ENCODE data around the gene MAP7D2.

The MAP7D2 gene

DNA sequence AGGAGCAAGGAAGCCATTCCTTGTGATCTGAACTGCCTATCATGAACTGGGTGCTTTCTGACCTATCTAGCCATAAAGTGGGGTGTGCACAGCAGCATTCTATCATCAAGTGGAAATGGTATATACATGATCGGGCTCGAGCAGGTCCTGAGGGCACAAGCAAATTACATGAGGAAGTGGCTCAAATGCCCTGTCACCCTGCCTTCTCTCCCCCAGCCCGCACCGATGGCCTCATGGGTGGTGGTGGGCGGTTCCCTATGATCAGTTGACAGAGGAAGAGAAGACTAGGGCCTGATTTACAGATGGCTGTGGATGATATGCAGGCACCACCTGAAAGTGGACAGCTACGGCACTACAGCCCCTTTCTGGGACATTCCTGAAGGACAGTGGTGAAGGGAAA, 79.5 kb downstream of the MAP7D2 start:
- DNase-seq: no peak

DNA sequence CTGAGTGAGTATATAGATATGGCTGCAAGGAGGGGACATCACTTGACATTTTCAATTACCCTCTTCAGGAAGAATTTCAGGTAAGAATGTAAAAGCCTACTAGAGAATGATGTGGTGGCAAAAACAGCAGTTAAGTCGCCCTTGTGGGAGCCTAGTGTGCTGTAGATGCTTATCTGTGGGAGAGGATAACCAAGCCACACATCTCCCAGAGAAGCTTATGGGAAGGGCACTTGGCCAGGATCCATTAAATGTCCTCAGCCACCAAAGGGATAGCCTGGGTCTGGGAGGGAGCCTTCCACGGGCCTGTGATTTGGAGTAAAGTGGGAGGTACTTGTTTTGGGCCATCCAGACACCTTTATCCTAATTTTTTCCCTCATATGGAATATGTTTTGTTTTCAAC, 84.5 kb downstream of the MAP7D2 start:
- peak; percentile 0 for DNase-seq

DNA sequence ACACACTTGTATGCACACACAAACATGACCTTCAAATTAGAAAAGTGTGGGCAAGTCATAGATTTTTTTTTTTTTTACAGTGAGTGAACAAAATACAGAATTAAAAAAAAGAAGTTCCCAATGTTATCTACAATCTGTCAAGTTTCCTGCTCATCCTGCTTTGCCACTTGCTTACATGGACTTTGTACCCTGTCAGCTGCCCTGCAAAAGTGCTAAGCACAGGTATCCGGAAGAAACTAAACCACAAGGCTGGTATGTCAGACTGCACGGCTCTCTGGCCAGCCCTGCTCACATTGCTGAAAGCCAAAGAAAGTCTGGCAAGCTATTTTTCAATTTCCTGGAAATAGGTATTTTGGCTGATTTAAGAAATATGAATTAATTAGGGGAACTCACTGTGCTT, 87.0 kb downstream of the MAP7D2 start:
- DNase-seq: peak; percentile 89

DNA sequence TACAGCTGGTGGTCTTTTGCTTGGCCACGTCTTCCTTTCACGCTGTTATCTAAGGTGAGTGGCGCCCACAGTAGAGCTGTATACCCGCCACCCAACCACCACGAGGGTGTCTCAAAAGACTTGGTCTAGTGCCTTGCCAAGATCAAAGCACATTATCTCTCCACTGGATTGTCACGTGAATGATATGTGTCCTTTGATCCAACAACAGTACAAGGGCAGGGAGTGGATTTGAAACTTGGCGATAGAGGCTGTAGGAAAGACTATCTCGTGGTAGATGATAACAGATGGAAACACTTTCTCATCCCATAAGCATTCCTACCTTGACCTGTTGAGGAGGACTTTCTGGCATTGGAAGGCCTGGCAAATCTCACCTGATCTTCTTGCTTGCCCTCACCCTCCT, 88.1 kb downstream of the MAP7D2 start:
- DNase-seq: no peak

DNA sequence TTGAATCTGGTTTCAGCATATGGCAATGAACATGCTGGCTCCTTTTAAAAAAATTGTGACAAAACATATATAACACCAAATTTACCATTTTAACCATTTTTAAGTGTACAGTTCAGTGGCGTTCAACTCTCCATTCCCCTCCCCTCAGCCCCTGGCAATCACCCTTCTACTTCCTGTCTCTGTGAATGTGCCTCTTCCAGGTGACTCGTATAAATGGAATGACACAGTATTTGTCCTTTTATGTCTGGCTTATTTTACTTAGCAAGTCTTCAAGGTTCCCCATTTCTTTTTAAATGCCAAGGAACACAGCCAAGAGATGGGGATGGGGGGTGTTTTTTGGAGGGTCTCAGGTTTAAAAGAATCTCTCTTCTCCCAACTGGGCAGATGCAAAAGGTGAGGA, 90.4 kb downstream of the MAP7D2 start:
- no peak for DNase-seq

DNA sequence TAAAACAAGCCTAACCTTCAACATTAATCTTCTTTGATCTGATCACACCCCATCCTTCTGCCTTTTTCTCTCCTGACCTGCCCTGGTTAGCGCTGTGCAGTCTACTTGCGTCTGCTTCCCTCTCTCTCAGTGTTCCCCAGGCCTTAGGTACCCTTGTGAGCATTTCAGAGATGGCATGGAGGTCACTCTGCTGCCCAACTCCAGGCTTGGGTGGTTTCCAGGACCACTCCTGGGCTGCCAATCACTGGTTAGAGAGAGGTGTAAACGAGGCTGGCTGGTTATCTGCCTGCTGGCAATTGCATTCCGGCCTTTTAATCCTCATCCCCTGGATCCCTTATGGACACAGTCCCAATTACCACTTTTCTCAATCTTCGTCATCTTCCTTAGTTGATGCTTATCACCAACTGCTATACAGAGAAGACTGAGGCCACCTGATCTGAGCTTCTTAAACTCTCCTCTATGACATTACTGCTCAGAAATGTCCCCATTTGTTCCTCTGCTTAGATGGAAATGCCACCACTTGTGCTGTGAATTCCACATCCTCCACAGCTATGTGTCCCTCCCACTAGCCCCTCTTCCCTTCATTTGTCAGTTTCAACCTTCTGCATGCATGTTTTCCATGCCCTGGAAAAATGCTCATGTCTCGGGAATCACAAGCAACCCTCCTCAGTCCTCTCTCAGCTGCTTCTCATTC, 96.9 kb downstream of the MAP7D2 start:
- DNase-seq: no peak

DNA sequence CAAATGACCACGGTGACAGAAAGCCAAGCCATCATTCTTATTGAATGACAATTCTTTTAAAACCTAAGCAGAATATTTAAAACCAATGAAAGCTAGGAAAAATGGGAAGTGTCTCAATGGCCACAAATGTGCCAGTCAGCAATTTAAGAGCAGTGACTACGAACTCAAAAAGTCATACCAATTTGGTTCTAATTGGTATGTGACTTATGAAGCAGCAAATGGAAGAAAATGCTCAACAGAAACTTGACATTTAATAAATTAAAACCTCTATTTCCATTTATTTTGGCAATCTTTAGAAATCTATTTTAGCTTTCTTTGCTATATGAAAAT, 100.1 kb downstream of the MAP7D2 start:
- DNase-seq: no peak

DNA sequence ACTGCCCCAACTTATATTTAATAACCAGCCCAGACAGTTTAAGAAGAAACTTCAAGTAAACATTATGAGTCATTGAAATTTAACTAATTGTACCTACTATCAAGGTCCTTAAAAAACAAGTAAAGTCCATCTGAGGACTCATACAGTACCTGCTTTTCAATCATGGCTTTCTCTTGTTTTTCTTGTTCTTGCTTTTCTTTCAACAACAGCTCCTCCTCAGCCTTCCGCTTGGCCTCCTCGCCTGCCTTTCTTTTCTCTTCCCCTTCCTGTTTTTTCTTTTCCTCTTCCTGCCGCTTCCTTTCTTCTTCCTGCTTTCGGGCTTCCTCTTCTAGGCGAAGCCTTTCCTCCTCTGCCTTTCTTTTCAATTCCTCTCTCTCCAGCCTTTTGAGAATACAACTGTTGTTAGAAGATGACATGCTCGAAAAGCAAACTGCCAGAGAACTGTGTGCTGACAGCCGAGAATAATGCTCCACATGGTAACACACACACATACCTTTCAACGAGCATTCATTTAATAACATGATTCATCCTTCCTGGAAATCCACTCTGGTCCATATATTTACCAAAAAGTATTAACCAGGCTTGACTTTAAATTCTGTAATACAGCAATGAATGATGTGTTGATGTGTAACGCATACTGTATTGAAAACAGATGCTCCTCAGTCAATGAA, 100.6 kb downstream of the MAP7D2 start:
- DNase-seq: no peak

DNA sequence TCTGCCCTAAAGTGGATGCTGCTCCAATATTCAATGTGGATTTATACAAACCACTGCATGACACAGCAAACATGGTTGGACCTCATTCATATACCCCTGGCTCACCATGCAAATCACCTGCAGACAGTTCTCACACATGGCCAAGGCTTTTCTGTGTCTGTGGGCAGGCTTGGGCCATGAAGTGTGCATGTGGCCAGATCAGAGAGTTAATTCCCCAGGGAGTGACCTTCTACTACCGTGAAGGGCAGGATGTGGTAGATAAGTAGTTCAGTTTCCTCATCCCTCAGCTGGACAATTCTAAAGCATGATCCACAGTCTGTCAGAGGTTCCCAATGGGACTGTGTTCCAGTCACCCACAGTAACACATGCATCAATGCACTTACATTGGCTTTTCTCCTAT, 101.3 kb downstream of the MAP7D2 start:
- no peak for DNase-seq

DNA sequence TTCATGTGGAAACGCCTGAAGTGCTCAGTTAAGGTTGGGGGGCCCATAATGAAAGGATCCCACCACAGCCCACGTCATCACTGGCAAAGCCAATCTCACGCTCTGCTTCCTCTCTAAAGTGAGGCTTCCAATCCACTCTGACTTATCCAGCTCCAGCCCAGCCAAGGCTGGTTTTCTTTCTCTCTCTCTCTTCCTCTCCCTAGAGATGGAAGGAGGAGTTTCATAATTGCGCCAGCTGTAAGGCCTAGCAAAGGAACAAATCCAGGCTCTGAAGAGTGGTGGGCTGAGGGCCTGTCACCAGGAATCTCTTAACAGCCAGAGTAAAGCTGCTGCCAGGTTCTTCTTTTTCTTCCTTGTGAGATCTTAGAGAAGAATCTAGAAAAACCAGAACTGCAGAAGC, 105.1 kb downstream of the MAP7D2 start:
- no peak for DNase-seq

DNA sequence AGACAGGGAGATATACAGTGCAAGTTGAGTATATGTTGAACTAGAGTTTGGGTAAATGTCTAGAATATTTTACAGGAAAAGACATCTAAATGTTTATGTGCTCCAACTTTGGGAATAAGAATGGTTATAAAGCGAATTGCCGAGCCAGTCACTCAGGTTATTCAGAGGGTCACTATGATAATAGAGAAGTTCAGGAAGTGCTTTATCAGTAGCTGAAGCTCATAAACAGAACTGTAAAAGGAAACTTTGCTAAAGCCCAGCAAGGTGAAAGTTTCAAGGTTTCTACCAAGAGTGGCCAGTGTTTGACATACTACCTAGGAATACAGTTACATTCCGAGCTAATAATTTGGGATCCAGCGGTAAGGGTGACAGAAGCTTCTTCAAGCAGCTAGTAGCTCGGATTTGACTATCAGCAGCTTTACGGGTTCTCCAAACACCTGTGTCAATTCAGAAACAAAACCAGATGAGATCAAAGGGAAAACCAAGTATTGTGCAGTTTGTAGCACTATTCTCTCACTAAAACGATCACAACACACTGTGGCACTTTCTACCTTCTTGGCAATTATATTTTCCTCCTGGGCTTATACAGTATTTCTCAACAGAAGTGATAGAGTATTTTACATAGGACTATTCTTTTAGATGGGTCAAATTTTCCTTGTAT, 108.6 kb downstream of the MAP7D2 start:
- DNase-seq: no peak

DNA sequence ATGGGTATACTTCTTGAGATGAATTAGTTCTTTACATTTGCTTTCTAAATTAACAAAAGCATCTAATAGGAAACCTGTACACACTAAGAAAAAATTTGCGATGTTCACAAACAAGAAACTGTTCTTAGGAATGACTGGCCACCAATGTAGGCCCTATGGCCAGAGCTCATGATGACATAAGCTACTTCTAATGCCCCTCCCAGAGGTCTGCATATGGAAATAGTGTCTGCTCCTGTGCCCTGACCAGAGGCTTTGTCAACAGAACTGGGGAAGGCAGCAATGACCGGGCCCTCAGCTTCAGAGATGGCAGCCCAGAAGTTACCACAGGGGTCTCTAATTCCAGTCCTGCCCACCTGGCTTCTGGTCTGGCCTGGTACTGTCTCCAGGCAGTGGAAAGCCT, 110.8 kb downstream of the MAP7D2 start:
- DNase-seq: no peak

DNA sequence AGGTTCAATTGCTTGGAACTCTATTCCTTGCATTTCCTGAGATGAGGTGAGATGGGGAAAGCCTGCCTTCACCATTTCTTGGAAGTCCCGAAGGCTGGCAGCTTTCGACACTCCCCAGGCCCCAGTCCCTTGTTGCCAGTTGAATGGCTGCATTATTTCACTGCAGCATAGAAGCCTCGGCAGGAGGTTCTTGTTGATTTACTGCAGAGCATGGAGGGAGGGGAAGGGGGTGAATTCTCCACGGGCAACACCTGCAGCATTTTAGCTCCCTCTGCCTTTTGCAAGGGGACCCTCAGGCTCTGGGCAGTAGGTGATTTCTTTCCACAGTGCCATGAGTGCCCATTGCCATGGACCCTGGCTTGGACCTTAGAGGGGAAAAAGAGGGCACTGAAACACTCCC, 115.1 kb downstream of the MAP7D2 start:
- DNase-seq: no peak

DNA sequence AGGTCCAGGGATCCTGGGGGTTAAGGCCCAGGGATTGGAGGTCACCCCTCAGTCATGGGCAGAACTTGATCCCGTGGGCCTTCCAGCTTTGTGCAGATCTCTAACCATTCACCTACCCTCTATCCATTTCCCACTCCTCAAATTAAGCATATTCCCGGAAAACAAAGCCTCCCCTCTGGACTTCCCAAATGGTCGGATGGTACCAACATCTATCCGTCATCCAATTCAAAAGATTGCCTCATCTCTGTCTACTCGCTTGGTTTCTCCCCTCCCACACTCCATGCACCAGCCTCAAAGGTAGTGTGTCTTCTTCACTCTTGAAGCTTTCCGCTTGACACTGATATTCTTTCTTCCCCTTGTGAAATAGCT, 125.4 kb downstream of the MAP7D2 start:
- no peak for DNase-seq

DNA sequence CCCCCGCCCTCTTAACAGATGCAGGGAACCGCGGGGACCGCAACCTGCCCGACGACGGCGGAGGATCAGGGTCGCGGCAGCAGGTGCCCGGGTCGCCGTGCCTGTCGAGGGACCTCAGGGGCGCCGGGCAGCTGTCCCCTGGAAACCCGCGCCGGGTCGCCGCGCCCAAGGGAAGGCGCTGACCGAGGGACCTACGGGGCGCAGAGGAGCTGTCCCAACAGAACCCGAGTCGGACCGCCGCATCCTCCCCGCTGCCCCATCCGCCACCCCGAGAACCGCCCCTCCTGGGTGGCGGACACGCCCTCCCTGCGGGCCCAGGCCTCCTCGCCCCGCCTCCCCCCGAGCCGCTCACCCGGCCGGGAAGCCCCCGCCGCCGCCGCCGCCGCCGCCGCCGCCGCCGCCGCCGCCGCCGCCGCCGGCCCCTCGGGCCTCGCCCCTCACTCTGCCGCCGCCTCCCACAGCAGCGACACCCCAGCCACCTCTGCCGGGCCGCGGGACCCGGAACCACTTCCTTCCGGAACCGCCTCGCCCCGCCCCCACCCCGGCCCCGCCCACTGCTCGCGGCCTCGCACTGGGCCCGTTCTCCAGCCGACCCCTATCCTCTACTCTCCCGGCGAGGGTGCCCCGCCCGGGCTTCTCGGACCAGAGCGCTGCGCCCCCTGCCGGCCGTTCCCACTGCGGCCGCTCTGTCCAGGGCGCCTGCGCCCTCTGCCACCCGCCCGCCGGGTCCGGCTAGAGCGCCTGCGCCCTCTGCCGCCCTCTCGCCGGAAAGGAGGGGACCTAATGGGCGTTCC, 126.0 kb downstream of the MAP7D2 start, which contains the start of gene BCLAF3:
Gene BCLAF3 (minus strand): TSS at position 506 of the 794 bp plus-strand sequence. CDS start 20,797 bp downstream, outside the sequence.
- DNase-seq: peak; percentile 67

DNA sequence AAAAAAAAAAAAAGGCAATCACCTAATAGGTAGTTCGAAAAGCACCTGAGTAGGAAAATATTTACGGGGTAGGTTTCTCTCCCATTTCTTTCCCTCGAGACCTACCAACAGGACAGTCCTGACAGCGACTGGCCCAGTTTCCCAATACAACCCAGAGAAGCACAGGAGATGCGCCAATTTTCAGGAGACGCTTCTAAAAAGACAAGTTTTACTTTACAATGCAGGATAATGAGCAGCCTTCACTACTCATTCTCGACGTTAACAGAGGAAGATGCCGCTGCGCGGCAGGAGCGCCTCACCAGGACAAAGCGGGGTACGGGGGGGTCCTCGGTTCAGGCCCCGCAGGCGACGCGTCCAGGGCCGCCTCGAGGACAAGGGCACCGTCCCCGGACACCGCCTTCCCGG, 126.6 kb downstream of the MAP7D2 start:
- no peak for DNase-seq

DNA sequence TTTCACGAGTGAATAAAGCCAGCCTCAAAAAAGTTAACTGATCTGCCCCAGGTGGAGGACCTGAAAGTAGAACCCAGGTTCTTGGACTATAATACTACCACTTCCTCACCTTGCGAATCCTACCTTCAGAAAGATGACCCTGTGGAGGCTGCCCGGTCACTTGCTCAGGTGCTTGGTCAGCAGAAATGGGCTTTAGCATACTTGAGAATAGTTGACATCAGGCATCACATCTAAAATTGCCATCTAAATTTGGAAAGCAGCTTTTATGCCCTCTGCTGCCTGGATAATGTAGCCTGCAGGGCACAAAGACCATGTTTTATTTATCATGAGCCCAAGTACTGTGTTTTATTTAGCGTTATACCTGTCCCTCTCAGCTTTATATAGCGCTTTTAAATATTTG, 128.9 kb downstream of the MAP7D2 start:
- no peak for DNase-seq

DNA sequence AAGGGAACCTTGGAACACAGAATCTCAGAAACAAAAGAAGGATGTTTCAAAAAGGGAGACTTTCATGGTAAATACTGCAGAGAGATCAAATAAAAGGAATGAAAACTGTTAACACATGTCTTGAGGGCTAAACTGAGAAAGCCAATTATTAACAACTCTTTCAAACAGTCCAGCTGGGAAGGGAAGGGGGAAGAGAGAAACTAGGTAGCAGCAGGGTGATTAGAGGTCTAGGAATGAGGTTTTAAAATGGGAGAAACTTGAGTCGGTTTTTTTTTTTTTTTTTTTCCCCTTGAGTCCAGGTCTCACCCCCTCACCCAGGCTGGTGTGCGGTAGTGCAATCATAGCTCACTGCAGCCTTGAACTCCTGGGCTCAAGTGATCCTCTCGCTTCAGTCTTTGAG, 130.2 kb downstream of the MAP7D2 start:
- DNase-seq: no peak

DNA sequence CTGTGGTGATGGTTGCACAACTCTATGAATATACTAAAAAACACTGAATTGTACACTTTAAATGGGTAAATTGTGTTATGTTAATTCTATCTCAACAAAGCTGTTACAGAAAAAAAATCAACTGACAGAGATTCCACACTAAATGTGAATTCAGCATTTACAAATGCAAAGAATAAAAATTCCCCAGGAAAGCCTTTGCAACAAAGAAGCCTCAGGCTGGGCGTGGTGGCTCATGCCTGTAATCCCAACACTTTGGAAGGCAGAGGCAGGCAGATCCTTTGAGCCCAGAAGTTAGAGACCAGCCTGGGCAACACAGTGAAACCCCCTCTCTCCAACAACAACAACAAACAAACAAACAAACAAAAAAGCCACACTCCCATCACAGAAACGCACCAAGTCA, 134.8 kb downstream of the MAP7D2 start:
- DNase-seq: no peak

DNA sequence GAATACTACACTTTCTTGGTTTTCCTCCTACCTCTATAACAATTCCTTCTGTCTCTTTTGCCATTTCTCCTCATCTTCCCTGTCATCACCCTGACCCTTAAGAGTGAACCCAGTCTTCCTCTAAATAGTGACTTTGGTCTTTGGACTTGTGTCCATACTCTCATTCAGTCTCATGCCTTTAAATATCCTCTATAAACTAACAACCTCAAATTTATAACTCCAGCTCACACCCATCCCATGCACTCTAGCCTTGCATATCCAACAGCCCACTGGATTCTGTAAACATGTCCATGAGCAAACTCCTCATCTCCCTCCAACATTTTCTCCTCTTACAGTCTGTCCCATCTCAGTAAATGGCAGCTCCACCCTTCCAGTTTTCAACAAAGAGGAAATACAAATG, 140.9 kb downstream of the MAP7D2 start:
- DNase-seq: no peak

DNA sequence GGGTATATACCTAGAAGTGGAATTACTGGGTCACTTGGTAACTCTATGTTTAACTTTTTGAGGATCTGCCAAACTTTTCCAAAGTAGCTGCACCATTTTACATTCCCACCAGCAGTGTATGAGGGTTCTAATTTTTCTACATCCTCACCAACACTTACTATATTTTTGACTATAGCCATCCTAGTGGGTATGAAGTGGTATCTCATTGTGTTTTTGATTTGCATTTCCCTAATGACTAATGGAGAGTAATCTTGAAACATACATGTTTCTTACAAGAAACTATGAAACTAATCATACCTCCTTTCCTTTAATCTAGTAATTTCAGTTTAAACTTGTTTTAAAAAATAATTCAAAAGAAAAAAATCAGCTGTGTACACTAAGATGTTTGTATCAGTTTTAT, 143.7 kb downstream of the MAP7D2 start:
- DNase-seq: no peak

DNA sequence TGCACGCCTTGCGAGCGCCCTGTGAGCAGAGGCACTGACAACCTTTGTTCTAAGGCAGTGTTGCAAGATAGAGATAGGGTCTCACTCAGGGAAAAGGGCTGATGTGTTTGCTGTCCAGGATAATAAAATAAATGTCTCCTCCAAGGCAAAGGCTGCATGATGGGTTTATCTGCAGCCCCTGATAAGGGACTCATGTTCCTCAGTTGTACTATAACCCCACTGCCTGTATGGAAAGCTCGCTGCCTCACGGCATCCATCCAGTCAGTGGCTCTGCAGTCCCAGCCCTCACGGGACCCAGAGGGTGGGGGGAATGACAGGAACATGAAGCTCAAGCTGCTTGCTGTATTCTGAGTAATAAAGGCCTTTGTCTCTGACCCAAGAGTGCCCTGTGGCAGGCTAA, 148.4 kb downstream of the MAP7D2 start:
- no peak for DNase-seq

DNA sequence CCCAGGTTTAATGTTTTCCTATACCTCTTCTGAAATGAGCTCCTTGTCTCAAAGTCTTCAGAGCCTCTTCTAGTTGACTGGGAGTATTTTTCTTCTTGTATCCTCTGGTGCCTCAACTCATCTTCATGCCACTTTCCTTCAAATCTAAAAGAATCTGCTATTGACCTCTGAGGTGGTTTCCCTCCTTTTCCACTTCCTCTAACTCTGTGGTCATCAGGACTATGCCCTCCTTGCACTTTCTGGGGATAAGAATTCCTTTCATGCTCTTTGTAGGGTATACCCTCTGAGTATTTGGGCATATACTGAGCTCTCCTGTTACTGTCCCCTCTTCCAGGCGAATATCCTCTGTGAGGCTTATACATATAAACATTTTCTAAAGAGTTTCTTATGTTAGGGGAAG, 150.7 kb downstream of the MAP7D2 start:
- DNase-seq: no peak
